Esophagus squamous epithelium (tissue), 5 donors: ENCODE data around the gene WDR18. TPM values are rescaled to one million over a fixed set of nuclear protein-coding genes. Genes with fewer than 3 reads are reported as not detected.
A peak's percentile ranks its signal among the peaks of the same experiment; 100 is the strongest.

Experiments used
- DNase-seq: peaks from one replicate; lab custom pipeline; 2025; lab: John Stamatoyannopoulos, UW
- H3K27ac ChIP-seq, 4 donors: fragments of 200-600 bp; sonication (generic); one replicate each; pipeline ENCODE4 v1.5.1; 2016 to 2019; ENCODE audit warnings: mild to moderate bottlenecking in 1 of 4
- H3K27me3 ChIP-seq, 4 donors: fragments of 200-600 bp; sonication (generic); 1 replicate in 3 of 4; 2 replicates in 1 of 4; pipeline versions ENCODE4 v1.5.1 to v1.6.0; 2017 to 2021; ENCODE audit warnings: antibody characterized with exemption in 1 of 4
- H3K36me3 ChIP-seq, 3 donors: fragments of 200-600 bp; sonication (generic); one replicate each; pipeline ENCODE4 v1.5.1; 2016 to 2019
- H3K4me1 ChIP-seq, 3 donors: fragments of 200-600 bp; sonication (generic); one replicate each; pipeline ENCODE4 v1.5.1; 2017 to 2019
- H3K4me3 ChIP-seq, 4 donors: fragments of 200-600 bp; sonication (generic); 1 replicate in 3 of 4; 2 replicates in 1 of 4; pipeline ENCODE4 v1.5.1; 2016 to 2019; ENCODE audit warnings: mild to moderate bottlenecking in 2 of 4, moderate library complexity in 1 of 4
- H3K9me3 ChIP-seq, 3 donors: fragments of 200-600 bp; sonication (generic); one replicate each; pipeline ENCODE4 v1.5.1; 2016 to 2019
- CTCF ChIP-seq, 6 experiments: fragments of 450-650 bp in 4 of 6; fragments of 200-600 bp in 2 of 6; sonication (generic) in 2 of 6; IDR thresholded peaks; one replicate each; pipeline ENCODE4 v1.5.1; 2016 to 2019; ENCODE audit warnings: antibody characterized with exemption in 6 of 6, mild to moderate bottlenecking in 4 of 6, moderate library complexity in 4 of 6
- POLR2A ChIP-seq, 4 donors: fragments of 450-650 bp; IDR thresholded peaks; one replicate each; pipeline ENCODE4 v1.6.1; 2017; ENCODE audit warnings: antibody characterized with exemption in 4 of 4, mild to moderate bottlenecking in 4 of 4, moderate library complexity in 3 of 4
- WGBS, 2 donors: methylation state at CpG; one replicate each; pipeline ENCODE4 v1.1.5; 2018; 5-methylcytosine and 5-hydroxymethylcytosine counted together
- intact Hi-C: fragments of 100-400 bp; cut with DNase I; formaldehyde crosslinking; loops from one replicate; pipeline ENCODE4 v1.15.0; 2022
- total RNA-seq, 4 donors: library from RNA; depleted of rRNA; stranded (reverse); fragments of >200 nt; gene quantifications; one replicate each; pipeline ENCODE4 v1.1.0, GENCODE V29; 2016
- donor health status: DM: yes; HTN: yes; CAD: no.

Gene WDR18
- total RNA-seq, 4 donors from 2014 or later = 28.2 to 70.1 (median 53.0) TPM

- Histone ChIP-seq H3K36me3 (peaks cover 24 to 44% (median 32%) of the 10 kb centered on the region in 3 donors), H3K4me1 (peaks cover 55 to 69% (median 56%) of the 10 kb centered on the region in 3 donors), H3K4me3 (peak overlapping the region in 2 of 4 donors; percentile 2 to 51), H3K27ac (peak overlapping the region; percentile 89 to 97 (median 94)), H3K27me3 (no peaks in the 10 kb centered on the region), H3K9me3 (no peaks in the 10 kb centered on the region)
- TF ChIP-seq CTCF (IDR thresholded peaks at IDR 0.05) (no peak), POLR2A (IDR thresholded peaks at IDR 0.05) (no peak)
- no peak for DNase-seq
- 10 to 58% methylated on average over 2 to 4 of the region's 31 CpGs for WGBS, 2 donors
- intact Hi-C loops = no loop called here
Measured at GRCh38 chr19:1015782-1016646, 31.9 kb downstream of the WDR18 start.

GRCh38 chr19:1016647-1017114 is 32.5 kb downstream of the WDR18 start:
- intact Hi-C loops = no loop called here
- peak overlapping the region; percentile 89 to 97 (median 94) for H3K27ac ChIP-seq
- peaks cover 18 to 37% (median 26%) of the 10 kb centered on the region in 3 donors for H3K36me3 ChIP-seq
- H3K27me3 ChIP-seq = no peaks in the 10 kb centered on the region
- H3K4me3 ChIP-seq = peak overlapping the region in 3 of 4 donors; percentile 12 to 51 (median 16)
- no peak for TF ChIP-seq POLR2A (IDR thresholded peaks at IDR 0.05)
- no peak for TF ChIP-seq CTCF (IDR thresholded peaks at IDR 0.05)
- DNase-seq = no peak
- no peaks in the 10 kb centered on the region for H3K9me3 ChIP-seq
- WGBS, 2 donors = 24 to 35% methylated on average over 5 to 8 of the region's 12 CpGs
- peaks cover 55 to 71% (median 56%) of the 10 kb centered on the region in 3 donors for H3K4me1 ChIP-seq

GRCh38 chr19:1017115-1017905 is 33.2 kb downstream of the WDR18 start:
- Histone ChIP-seq H3K27me3 (no peaks in the 10 kb centered on the region), H3K36me3 (peaks cover 11 to 31% (median 20%) of the 10 kb centered on the region in 3 donors), H3K4me1 (peaks cover 56 to 77% (median 61%) of the 10 kb centered on the region in 3 donors), H3K4me3 (peak overlapping the region in 3 of 4 donors; percentile 12 to 51 (median 16)), H3K9me3 (no peaks in the 10 kb centered on the region), H3K27ac (peak overlapping the region; percentile 89 to 97 (median 94))
- intact Hi-C loops = no loop called here
- 24 to 49% methylated on average over 5 to 10 of the region's 24 CpGs for WGBS, 2 donors
- TF ChIP-seq CTCF (IDR thresholded peaks at IDR 0.05) (no peak), POLR2A (IDR thresholded peaks at IDR 0.05) (no peak)
- no peak for DNase-seq

- no peak for DNase-seq
- Histone ChIP-seq H3K9me3 (no peaks in the 10 kb centered on the region), H3K27ac (peak overlapping the region; percentile 89 to 97 (median 94)), H3K4me1 (peaks cover 56 to 82% (median 63%) of the 10 kb centered on the region in 3 donors), H3K27me3 (no peaks in the 10 kb centered on the region), H3K4me3 (peak overlapping the region in 3 of 4 donors; percentile 12 to 51 (median 16)), H3K36me3 (peaks cover 7 to 25% (median 14%) of the 10 kb centered on the region in 3 donors)
- WGBS, 2 donors = 86 to 100% methylated on average over 1 to 6 of the region's 9 CpGs
- no peak for TF ChIP-seq POLR2A (IDR thresholded peaks at IDR 0.05)
- no peak for TF ChIP-seq CTCF (IDR thresholded peaks at IDR 0.05)
- intact Hi-C loops = no loop called here
Measured at GRCh38 chr19:1017906-1018305, 33.8 kb downstream of the WDR18 start.
